Neuronal stem cell (in vitro differentiated cells): ENCODE measurements around the gene SAMD14.

Experiments
- DNase-seq: peaks from one replicate; pipeline ENCODE4 v3.0.0-alpha.2; 2013; ENCODE audit warnings: low spot score
- H2AFZ ChIP-seq: one replicate; pipeline ENCODE4 v1.6.1; 2013; ENCODE audit warnings: mild to moderate bottlenecking, low read length, inconsistent platforms
- H2AK5ac ChIP-seq: 2 replicates; pipeline ENCODE4 v1.6.1; 2013; ENCODE audit warnings: low read depth, mild to moderate bottlenecking, inconsistent platforms, low read length, moderate library complexity, mixed read lengths
- H2BK120ac ChIP-seq: 2 replicates; pipeline ENCODE4 v1.6.1; 2013; ENCODE audit warnings: low read depth, mild to moderate bottlenecking, inconsistent platforms, low read length, moderate library complexity, mixed read lengths
- H2BK12ac ChIP-seq: one replicate; pipeline ENCODE4 v1.6.1; 2013; ENCODE audit warnings: low read length, inconsistent platforms
- H2BK15ac ChIP-seq: 2 replicates; pipeline ENCODE4 v1.6.1; 2013; ENCODE audit warnings: mild to moderate bottlenecking, low read length, inconsistent platforms, mixed read lengths
- H2BK5ac ChIP-seq: one replicate; pipeline ENCODE4 v1.6.1; 2013; ENCODE audit warnings: inconsistent platforms, mild to moderate bottlenecking, low read length, moderate library complexity
- H3K14ac ChIP-seq: one replicate; pipeline ENCODE4 v1.6.1; 2013; ENCODE audit warnings: low read length, inconsistent platforms
- H3K18ac ChIP-seq: 2 replicates; pipeline ENCODE4 v1.6.1; 2013; ENCODE audit warnings: low read length, inconsistent platforms
- H3K23ac ChIP-seq: 2 replicates; pipeline ENCODE4 v1.6.1; 2013; ENCODE audit warnings: low read depth, mild to moderate bottlenecking, mixed read lengths, low read length, inconsistent platforms; ENCODE audit not compliant: poor library complexity
- H3K27ac ChIP-seq: replicated peaks from 3 replicates; pipeline ENCODE4 v1.5.1; 2013; ENCODE audit warnings: low read length, inconsistent platforms
- H3K27me3 ChIP-seq, 3 experiments: 2 replicates each; pipeline ENCODE4 v1.6.1; 2013; ENCODE audit warnings: low read length in 3 of 3, mild to moderate bottlenecking in 2 of 3, inconsistent platforms in 1 of 3, low read depth in 1 of 3, mixed read lengths in 1 of 3, moderate library complexity in 1 of 3; ENCODE audit not compliant: control insufficient read depth in 3 of 3, insufficient read depth in 3 of 3
- H3K36me3 ChIP-seq, 2 donors: replicated peaks in 1 of 2; 2 replicates each; pipeline ENCODE4 v1.6.1; 2013; ENCODE audit warnings: low read length in 2 of 2; ENCODE audit not compliant: control insufficient read depth in 2 of 2, insufficient read depth in 2 of 2
- H3K4ac ChIP-seq: 2 replicates; pipeline ENCODE4 v1.6.1; 2013; ENCODE audit warnings: inconsistent platforms, mild to moderate bottlenecking, low read length, moderate library complexity
- H3K4me1 ChIP-seq, 2 donors: 1 replicate in 1 of 2; 2 replicates in 1 of 2; pipeline ENCODE4 v1.6.1; 2013; ENCODE audit warnings: low read length in 2 of 2, low read depth in 1 of 2; ENCODE audit not compliant: control insufficient read depth in 2 of 2, insufficient read depth in 1 of 2
- H3K4me2 ChIP-seq: one replicate; pipeline ENCODE4 v1.6.1; 2013; ENCODE audit warnings: mild to moderate bottlenecking, low read length, inconsistent platforms; ENCODE audit not compliant: insufficient read depth, poor library complexity, severe bottlenecking
- H3K4me3 ChIP-seq, 2 donors: 2 replicates each; pipeline ENCODE4 v1.5.1; 2013; ENCODE audit warnings: low read length in 2 of 2, mild to moderate bottlenecking in 2 of 2, inconsistent platforms in 1 of 2, moderate library complexity in 1 of 2
- H3K79me1 ChIP-seq: one replicate; pipeline ENCODE4 v1.6.1; 2013; ENCODE audit warnings: low read depth, mild to moderate bottlenecking, inconsistent platforms, low read length, moderate library complexity
- H3K9ac ChIP-seq: one replicate; pipeline ENCODE4 v1.6.1; 2013; ENCODE audit warnings: mild to moderate bottlenecking, low read depth, low read length, inconsistent platforms; ENCODE audit not compliant: poor library complexity
- H3K9me3 ChIP-seq, 2 donors: replicated peaks in 1 of 2; 2 replicates each; pipeline versions ENCODE3 to v1.6.1; 2013; ENCODE audit warnings: low read length in 2 of 2, mild to moderate bottlenecking in 2 of 2, inconsistent platforms in 1 of 2, low read depth in 1 of 2, mixed read lengths in 1 of 2, moderate library complexity in 1 of 2; ENCODE audit not compliant: control insufficient read depth in 2 of 2, insufficient read depth in 1 of 2
- H4K8ac ChIP-seq: one replicate; pipeline ENCODE4 v1.6.1; 2013; ENCODE audit warnings: low read depth, mild to moderate bottlenecking, inconsistent platforms, low read length, moderate library complexity
- H4K91ac ChIP-seq: one replicate; pipeline ENCODE4 v1.6.1; 2013; ENCODE audit warnings: low read length, low read depth, mild to moderate bottlenecking, inconsistent platforms; ENCODE audit not compliant: poor library complexity
- WGBS, 2 donors: extraction: QIAGEN DNeasy Blood & Tissue Kit; methylation state at CpG; one replicate each; pipeline ENCODE4 v1.1.7; 2013; ENCODE audit warnings: missing lambda C conversion rate in 2 of 2, mixed read lengths in 1 of 2; ENCODE audit not compliant: insufficient read length in 2 of 2, insufficient replicate concordance in 1 of 2; ENCODE audit errors: extremely low coverage in 2 of 2; 5-methylcytosine and 5-hydroxymethylcytosine counted together

The SAMD14 gene

GRCh38 chr17:50090071-50090470 is 39.9 kb downstream of the SAMD14 start:
- peaks cover 0 to 7% (median 0%) of the 10 kb centered on the region in 3 experiments for H3K27me3 ChIP-seq
- H2BK5ac ChIP-seq, result no peak overlapping the region
- H2AK5ac ChIP-seq, result no peak overlapping the region
- no peak overlapping the region for H2BK12ac ChIP-seq
- H2AFZ ChIP-seq, result peak overlapping the region; percentile 36
- H3K79me1 ChIP-seq, result no peaks in the 10 kb centered on the region
- no peak overlapping the region for H3K27ac ChIP-seq
- H4K8ac ChIP-seq, result no peak overlapping the region
- WGBS, 2 donors, result no CpG with 5 or more reads among the region's 6 CpGs
- no peak overlapping the region for H4K91ac ChIP-seq
- H3K4ac ChIP-seq, result no peak overlapping the region
- no peaks in the 10 kb centered on the region for H3K36me3 ChIP-seq
- H3K18ac ChIP-seq, result no peak overlapping the region
- peak overlapping the region; percentile 54 for H2BK15ac ChIP-seq
- no peak for DNase-seq
- H3K4me3 ChIP-seq, result no peak overlapping the region
- H3K23ac ChIP-seq, result peak overlapping the region; percentile 8
- H3K9ac ChIP-seq, result no peak overlapping the region
- no peak overlapping the region for H2BK120ac ChIP-seq
- H3K4me2 ChIP-seq, result no peak overlapping the region
- no peaks in the 10 kb centered on the region for H3K9me3 ChIP-seq
- H3K4me1 ChIP-seq, result peaks cover 0 to 3% of the 10 kb centered on the region in 2 donors
- H3K14ac ChIP-seq, result no peak overlapping the region

GRCh38 chr17:50088952-50089825 is 40.8 kb downstream of the SAMD14 start:
- peak overlapping the region; percentile 50 for H3K9ac ChIP-seq
- no peaks in the 10 kb centered on the region for H3K36me3 ChIP-seq
- H3K4me3 ChIP-seq, result no peak overlapping the region
- H4K8ac ChIP-seq, result peak overlapping the region; percentile 72
- H2BK12ac ChIP-seq, result no peak overlapping the region
- H3K4me1 ChIP-seq, result no peaks in the 10 kb centered on the region
- no CpG with 5 or more reads among the region's 25 CpGs for WGBS, 2 donors
- peak overlapping the region; percentile 70 for H3K18ac ChIP-seq
- DNase-seq, result no peak
- no peak overlapping the region for H3K4ac ChIP-seq
- peak overlapping the region; percentile 36 for H2AFZ ChIP-seq
- H3K27ac ChIP-seq, result no peak overlapping the region
- no peak overlapping the region for H2BK5ac ChIP-seq
- peak overlapping the region; percentile 8 for H3K23ac ChIP-seq
- peak overlapping the region; percentile 7 for H2AK5ac ChIP-seq
- H4K91ac ChIP-seq, result no peak overlapping the region
- peak overlapping the region; percentile 83 for H2BK15ac ChIP-seq
- H2BK120ac ChIP-seq, result no peak overlapping the region
- peak overlapping the region; percentile 31 for H3K14ac ChIP-seq
- no peak overlapping the region for H3K4me2 ChIP-seq
- H3K79me1 ChIP-seq, result no peaks in the 10 kb centered on the region
- peaks cover 0 to 7% (median 0%) of the 10 kb centered on the region in 3 experiments for H3K27me3 ChIP-seq
- H3K9me3 ChIP-seq, result no peaks in the 10 kb centered on the region

DNA sequence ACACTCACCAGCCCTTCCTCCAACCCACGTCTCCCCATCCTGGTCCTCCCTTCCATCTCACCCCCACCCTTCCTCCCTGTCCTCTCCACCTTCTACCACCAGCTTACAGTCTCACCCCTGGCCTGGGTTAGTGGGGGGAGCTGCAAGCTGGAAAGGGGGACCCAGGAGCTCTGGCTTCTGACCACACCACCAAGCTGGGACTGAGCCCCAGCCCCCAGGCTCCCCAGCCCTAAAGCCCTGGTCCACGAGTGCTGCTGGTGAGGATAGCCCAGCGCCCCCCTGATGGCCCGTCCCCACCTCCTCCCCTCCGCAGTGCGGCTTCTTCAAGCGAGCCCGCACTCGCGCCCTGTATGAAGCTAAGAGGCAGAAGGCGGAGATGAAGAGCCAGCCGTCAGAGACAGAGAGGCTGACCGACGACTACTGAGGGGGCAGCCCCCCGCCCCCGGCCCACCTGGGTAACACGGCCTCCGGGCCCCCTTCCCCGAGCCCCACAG is 42.0 kb downstream of the SAMD14 start:
- peak overlapping the region; percentile 69 for H2AFZ ChIP-seq
- H3K27me3 ChIP-seq, result peaks cover 0 to 3% (median 0%) of the 10 kb centered on the region in 3 experiments
- H3K14ac ChIP-seq, result peak overlapping the region; percentile 82
- H3K18ac ChIP-seq, result peak overlapping the region; percentile 89
- no peaks in the 10 kb centered on the region for H3K79me1 ChIP-seq
- H3K36me3 ChIP-seq, result no peaks in the 10 kb centered on the region
- no peak overlapping the region for H3K27ac ChIP-seq
- H2AK5ac ChIP-seq, result peak overlapping the region; percentile 92
- no peaks in the 10 kb centered on the region for H3K9me3 ChIP-seq
- no peak overlapping the region for H3K23ac ChIP-seq
- H4K8ac ChIP-seq, result no peak overlapping the region
- no peak for DNase-seq
- H3K4me3 ChIP-seq, result no peak overlapping the region
- peak overlapping the region; percentile 30 for H2BK12ac ChIP-seq
- H2BK5ac ChIP-seq, result peak overlapping the region; percentile 68
- no peak overlapping the region for H3K9ac ChIP-seq
- H2BK120ac ChIP-seq, result no peak overlapping the region
- H2BK15ac ChIP-seq, result peak overlapping the region; percentile 67
- no peak overlapping the region for H3K4me2 ChIP-seq
- no peak overlapping the region for H4K91ac ChIP-seq
- H3K4me1 ChIP-seq, result no peaks in the 10 kb centered on the region
- WGBS, 2 donors, result no CpG with 5 or more reads among the region's 19 CpGs
- no peak overlapping the region for H3K4ac ChIP-seq

- H2BK120ac ChIP-seq, result no peak overlapping the region
- WGBS, 2 donors, result no CpG with 5 or more reads among the region's 10 CpGs
- H3K4me2 ChIP-seq, result no peak overlapping the region
- peak overlapping the region; percentile 82 for H3K14ac ChIP-seq
- H3K27ac ChIP-seq, result no peak overlapping the region
- H2AFZ ChIP-seq, result peak overlapping the region; percentile 69
- peak; percentile 68 for DNase-seq
- no peaks in the 10 kb centered on the region for H3K36me3 ChIP-seq
- peak overlapping the region; percentile 30 for H2BK12ac ChIP-seq
- H3K4me1 ChIP-seq, result no peaks in the 10 kb centered on the region
- H2AK5ac ChIP-seq, result peak overlapping the region; percentile 92
- peaks cover 0 to 3% (median 0%) of the 10 kb centered on the region in 3 experiments for H3K27me3 ChIP-seq
- H3K9ac ChIP-seq, result no peak overlapping the region
- H2BK5ac ChIP-seq, result peak overlapping the region; percentile 68
- H2BK15ac ChIP-seq, result peak overlapping the region; percentile 67
- H3K79me1 ChIP-seq, result no peaks in the 10 kb centered on the region
- H3K23ac ChIP-seq, result no peak overlapping the region
- peak overlapping the region; percentile 89 for H3K18ac ChIP-seq
- no peaks in the 10 kb centered on the region for H3K9me3 ChIP-seq
- no peak overlapping the region for H3K4ac ChIP-seq
- H3K4me3 ChIP-seq, result no peak overlapping the region
- no peak overlapping the region for H4K91ac ChIP-seq
- no peak overlapping the region for H4K8ac ChIP-seq
Measured at GRCh38 chr17:50087246-50087911, 42.6 kb downstream of the SAMD14 start.
